ENCODE results near the gene CTIF.

Gene CTIF

GRCh38 chr18:48835745-48836170 lies 296.9 kb downstream of the CTIF start:
- DNase-seq (ENCODE audit: low spot score), result no peak

DNA sequence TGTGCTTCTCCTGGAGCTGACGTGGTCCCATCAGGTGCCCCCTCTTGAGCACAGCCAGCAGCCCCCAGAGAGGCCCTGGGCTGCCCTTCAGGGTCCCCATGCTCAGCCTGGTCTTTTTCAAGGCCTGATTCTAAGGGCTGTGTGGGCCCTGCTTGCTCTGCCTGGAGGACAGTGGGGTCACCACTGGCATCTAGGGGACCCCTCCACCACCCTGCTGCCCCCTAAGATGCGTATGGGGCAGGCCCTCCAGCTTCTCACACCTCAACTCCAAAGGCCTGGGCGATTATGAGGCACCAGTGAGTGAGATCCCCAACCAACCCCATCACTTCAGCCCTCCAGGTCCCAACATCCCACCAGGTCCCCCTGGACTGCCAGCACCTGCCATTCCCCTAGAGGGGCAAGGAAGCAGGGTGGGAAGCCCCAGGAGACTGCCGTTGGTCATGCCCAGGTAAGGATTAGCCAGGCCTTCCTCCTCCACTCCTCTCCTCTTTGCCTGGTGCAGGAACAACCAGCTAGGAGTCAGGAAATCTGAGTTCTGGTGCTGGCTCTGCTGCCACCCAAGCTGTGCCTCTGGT lies 297.5 kb downstream of the CTIF start:
- DNase-seq (ENCODE audit: low spot score), result no peak

- no peak for DNase-seq (ENCODE audit: low spot score)
These were observed 298.2 kb downstream of the CTIF start for GRCh38 chr18:48836806-48837615.

GRCh38 chr18:48837676-48838075 lies 298.8 kb downstream of the CTIF start:
- no peak for DNase-seq (ENCODE audit: low spot score)

DNA sequence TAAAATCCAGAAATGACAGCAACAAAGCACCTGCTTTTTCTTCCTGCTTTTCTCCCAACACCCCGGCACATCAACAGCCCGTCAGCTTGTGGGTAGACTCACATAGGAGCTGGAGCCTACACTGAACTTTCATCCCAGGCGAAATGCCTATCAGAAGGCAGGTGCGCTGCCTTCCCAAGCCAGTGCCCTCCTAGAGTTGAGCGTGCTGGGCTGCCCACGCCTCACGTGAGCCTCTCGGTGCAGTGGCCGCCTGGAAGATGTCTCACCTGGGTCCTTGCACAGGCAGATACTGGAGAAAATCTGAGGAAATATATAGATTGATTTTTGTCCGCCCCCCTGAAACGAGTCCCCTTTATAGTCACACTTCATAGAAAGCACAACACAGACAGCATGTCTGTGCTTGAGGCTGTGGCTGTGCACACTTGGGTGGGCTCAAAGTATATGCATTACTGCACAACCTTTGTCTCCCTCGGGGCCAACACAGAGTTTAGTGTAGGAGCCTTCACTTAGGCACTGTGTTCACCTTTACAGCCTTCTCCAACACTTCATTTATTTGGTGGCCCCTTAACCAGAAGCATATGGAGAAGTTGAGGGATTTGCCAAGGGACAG lies 299.4 kb downstream of the CTIF start:
- no peak for DNase-seq (ENCODE audit: low spot score)

DNA sequence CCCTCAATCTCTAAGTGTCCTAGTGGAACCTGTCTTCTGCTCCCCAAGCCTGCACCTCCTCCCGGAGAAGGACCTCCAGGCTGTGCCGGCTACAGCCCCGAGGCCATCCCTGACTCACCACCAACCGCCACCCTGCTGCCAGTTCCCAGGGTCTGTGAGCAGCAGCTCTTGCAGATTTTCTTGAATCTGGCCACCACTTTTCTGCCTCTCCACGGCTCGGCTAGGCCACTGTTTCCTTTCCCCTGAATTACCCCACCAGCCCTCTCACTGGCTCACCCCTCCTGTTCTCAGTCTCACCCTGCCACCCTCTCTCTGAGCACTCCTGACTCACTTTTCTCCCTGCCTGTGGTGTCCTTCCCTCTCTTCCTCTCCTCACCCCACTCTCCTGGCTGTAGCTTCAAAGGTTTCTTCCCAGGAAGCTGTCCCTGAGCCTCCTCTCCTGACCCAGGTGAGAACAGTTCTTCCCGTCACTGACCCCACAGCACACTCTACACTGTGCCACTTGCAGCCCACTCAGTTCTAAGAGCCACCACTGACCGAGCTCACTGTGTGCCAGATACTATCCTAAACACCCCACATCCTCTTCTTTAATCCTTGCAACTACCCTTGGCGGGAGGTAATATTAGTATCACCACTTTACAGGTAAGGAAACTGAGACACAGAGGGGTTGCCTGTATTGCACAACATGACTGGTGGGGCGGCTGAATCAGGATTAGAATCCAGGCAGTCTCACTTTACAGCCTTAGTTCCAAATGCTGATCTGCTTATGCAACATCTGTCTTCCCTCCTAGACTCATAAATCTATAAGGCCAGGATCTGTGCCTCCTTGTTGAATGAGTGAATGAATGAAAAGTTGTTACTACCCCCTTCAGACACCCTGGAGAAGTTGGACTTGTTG lies 300.3 kb downstream of the CTIF start:
- peak; percentile 52 for DNase-seq (ENCODE audit: low spot score)

GRCh38 chr18:48839819-48840490 lies 301.1 kb downstream of the CTIF start:
- DNase-seq (ENCODE audit: low spot score), result no peak

DNA sequence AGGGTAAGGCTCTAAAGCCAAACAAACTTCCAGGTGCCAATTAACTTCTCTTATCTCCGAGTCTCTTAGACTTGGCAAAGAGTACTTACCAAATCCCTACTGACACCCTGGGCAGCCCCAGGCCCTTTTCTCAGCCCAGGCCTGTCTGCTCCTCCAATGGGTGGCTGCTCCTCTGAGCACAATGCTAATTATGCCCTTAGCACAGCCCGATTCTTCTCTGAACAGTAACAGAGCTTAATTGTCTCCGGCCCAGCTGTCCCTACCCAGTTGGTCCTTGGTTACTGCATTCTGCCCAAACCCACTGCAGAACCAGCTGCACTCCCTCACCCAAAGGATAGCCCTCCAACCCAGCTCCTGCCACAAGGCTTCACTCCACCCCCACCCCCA lies 301.7 kb downstream of the CTIF start:
- no peak for DNase-seq (ENCODE audit: low spot score)

GRCh38 chr18:48841381-48842258 lies 302.8 kb downstream of the CTIF start:
- peak; percentile 68 for DNase-seq (ENCODE audit: low spot score)

GRCh38 chr18:48842259-48843061 lies 303.6 kb downstream of the CTIF start:
- no peak for DNase-seq (ENCODE audit: low spot score)

DNA sequence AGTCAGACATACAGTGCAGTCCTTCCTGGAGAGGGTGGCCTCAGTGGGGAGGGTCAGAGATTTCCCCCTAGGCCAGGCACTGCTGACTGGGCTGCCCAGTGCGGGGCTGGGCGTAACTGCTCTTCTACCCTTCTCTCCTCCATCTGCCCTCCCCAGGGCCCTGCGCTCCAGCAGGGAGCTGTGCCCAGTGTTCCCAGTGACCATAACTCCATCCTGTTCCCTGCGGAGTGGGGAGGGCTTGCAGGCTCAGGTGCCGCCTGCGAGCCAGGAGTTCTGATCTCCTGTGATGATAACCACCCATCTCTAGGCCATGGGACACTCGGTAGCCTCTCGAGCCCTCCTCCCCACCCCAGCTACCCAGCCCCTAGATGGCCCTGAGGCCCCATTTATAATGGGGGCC lies 304.3 kb downstream of the CTIF start:
- DNase-seq (ENCODE audit: low spot score), result no peak

GRCh38 chr18:48843596-48843995 lies 304.8 kb downstream of the CTIF start:
- no peak for DNase-seq (ENCODE audit: low spot score)

DNA sequence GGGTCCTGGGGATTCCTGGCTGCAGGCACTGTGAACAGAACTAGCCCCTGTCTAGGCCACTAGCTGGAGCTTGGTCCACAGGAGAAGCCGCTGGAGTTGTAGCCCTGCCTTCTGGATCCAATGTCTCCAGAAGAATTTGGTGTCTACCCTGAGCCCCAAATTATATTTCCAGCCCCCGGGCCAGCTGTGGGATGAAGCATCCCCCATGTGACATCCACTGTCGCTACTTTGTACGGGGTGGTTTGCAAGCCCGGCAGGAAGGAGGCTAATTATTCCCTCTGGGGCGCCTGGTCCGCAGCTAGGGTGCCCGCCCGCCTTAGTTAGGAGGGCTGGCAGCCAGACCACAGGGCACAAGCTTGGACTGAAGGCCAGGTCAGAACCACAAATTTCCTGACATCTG lies 305.4 kb downstream of the CTIF start:
- DNase-seq (ENCODE audit: low spot score), result no peak

GRCh38 chr18:48845174-48845573 lies 306.3 kb downstream of the CTIF start:
- DNase-seq (ENCODE audit: low spot score), result no peak

GRCh38 chr18:48846423-48846932 lies 307.6 kb downstream of the CTIF start:
- no peak for DNase-seq (ENCODE audit: low spot score)

DNA sequence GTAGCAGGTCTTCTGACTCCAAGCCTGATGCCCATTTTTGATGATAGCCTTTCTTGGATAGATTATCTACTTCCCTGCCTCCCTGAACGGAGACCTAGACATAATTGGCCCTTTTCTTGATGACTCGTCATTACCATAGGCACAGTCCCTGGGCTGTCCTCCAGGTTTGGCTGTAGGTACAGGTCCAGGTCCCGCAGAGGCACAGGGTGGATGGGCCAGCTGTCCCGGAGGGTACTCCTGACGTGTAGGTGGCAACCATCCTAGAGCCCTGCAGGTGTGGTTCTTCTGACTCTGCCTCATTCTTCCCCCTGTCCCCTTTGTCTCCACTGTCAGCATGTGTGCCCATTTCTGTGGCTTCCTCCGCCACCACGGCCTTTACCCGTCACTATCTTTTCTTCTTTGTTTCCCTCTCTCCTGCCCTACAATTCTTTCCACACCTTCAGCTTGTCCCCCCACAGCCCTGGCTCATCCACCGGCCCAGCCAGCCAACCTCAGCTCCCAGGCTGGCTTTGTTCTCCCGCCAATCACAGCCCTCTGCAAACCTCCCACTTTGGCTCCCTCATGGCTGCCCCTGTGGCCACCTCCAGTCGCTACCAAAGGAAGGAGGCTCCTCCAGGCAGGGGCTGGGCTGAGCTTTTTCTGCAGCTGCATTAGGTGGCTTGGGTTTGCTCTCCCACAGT lies 309.1 kb downstream of the CTIF start:
- no peak for DNase-seq (ENCODE audit: low spot score)

GRCh38 chr18:48848641-48849143 lies 309.9 kb downstream of the CTIF start:
- DNase-seq (ENCODE audit: low spot score), result no peak

GRCh38 chr18:48850822-48851598 lies 312.2 kb downstream of the CTIF start:
- DNase-seq (ENCODE audit: low spot score), result peak; percentile 80

Measured in hepatic stellate cell (primary cell).